Measurements from ENCODE around the gene DYNC1I1. TPM values are rescaled to one million over a fixed set of nuclear protein-coding genes. Genes with fewer than 3 reads are reported as not detected.

The DYNC1I1 gene
- total and polyA plus RNA-seq, 2 of the 4 experiments (the other 2 are of a cell fraction), result under 0.01 to 0.15 TPM

DNA sequence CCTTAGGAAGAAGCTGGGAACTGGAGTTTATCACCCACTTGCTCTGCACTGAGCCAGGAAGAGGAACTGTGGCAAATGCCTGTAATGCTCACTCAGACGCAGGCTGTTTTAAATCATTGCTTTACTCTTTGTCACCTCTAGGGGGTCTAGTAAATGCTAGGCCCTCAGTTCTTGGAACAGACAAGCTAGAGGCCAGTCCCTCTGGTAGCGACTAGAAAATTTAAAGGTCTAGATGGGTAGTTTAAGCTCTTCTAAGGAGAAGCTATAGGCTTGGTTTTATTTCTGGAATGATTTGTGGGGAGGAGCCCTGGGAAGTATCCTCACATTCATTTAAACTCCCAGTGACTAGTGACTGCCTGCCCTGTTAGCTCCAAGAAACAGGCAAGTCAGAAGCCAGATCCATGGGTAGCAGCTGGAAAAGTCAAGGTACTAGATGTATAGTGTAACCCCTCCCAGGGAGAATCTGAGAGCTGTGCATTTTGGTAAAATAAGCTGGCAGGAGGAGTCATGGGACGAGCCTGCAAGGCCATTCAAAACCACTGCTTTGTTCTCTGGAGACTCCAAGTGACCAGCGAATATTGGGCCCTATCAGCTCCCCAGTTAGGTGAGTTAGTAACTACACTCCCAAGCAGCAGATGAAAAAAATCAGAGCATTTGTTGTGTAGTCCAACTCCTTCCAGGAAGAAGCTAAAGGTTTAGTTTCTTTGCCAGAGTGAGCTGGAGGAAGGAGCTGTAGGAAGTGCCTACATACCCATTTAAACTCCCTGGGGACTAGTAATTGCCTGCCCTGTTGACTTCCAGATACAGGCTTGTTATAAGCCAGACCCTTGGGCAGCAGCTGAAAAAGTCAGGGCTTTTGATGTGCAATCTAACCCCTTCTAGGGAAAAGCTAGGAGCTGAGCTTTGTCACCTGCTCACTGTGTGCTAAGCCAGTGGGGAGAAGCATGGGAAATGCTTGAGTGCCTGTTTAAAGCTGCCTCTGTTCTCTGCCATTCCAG lies 68.9 kb downstream of the DYNC1I1 start:
- dilution Hi-C loops (cut with HindIII; ENCODE audit: low sequenced_read_pairs, unreplicated experiment) (no loop called here), intact Hi-C loops (cut with micrococcal nuclease) (no loop called here), in situ Hi-C loops (cut with MboI; ENCODE audit: low sequenced_read_pairs) (no loop called here)
- no peak overlapping the region for H2AK5ac ChIP-seq (ENCODE audit: low read depth, low read length)
- DNase-seq, result no peak
- no peak overlapping the region for H2BK5ac ChIP-seq (ENCODE audit: low read depth, low read length, poor library complexity, severe bottlenecking)
- no peak overlapping the region for H4K8ac ChIP-seq (ENCODE audit: low read depth in 2 of 2, low read length in 2 of 2)
- H4K5ac ChIP-seq (ENCODE audit: low read depth, low read length), result no peak overlapping the region
- H3K36me3 ChIP-seq (ENCODE audit: control insufficient read depth, insufficient read depth, low read length), result no peaks in the 10 kb centered on the region
- H3K9ac ChIP-seq (ENCODE audit: low read depth, low read length), result no peak overlapping the region
- H3K27me3 ChIP-seq (ENCODE audit: control insufficient read depth, insufficient read depth, low read length), result no peaks in the 10 kb centered on the region
- no peak overlapping the region for H2AFZ ChIP-seq (replicated peaks; ENCODE audit: low read length, poor library complexity)
- no peak for ATAC-seq (ENCODE audit: low read depth)
- H3K23ac ChIP-seq (ENCODE audit: low read depth, low read length), result no peak overlapping the region
- H2BK120ac ChIP-seq (ENCODE audit: low read depth, low read length), result no peak overlapping the region
- H3K9me1 ChIP-seq (ENCODE audit: insufficient read depth, low read length), result no peaks in the 10 kb centered on the region
- H4K91ac ChIP-seq (ENCODE audit: insufficient read depth, low read depth, low read length), result no peak overlapping the region
- no TSS peak for BruUV-seq (replicated peaks)
- no peak overlapping the region for H3K18ac ChIP-seq (ENCODE audit: low read depth, low read length)
- H3K4me1 ChIP-seq (ENCODE audit: control insufficient read depth, insufficient read depth, low read length), result no peaks in the 10 kb centered on the region
- H3K27ac ChIP-seq (ENCODE audit: insufficient read depth, low read length), result no peak overlapping the region
- no peak overlapping the region for H2BK20ac ChIP-seq (ENCODE audit: low read depth, low read length)
- TF ChIP-seq MXI1 (IDR thresholded peaks at IDR 0.05; ENCODE audit: borderline replicate concordance, low read depth, low read length) (no peak), POLR2A (IDR thresholded peaks at IDR 0.05; ENCODE audit: low read depth, low read length) (no peak), MAFK (IDR thresholded peaks at IDR 0.05; ENCODE audit: low read depth, low read length) (no peak), CEBPB (IDR thresholded peaks at IDR 0.05; ENCODE audit: low read depth, low read length) (no peak), MAZ (IDR thresholded peaks at IDR 0.05; ENCODE audit: borderline replicate concordance, low read depth, low read length) (no peak), NFE2L2 (IDR thresholded peaks at IDR 0.05; ENCODE audit: low read depth, low read length) (no peak)
- no peak overlapping the region for H3K4me3 ChIP-seq (ENCODE audit: insufficient read depth, low read depth, low read length)
- H3K56ac ChIP-seq (ENCODE audit: extremely low read depth, insufficient read depth, low read length), result no peak overlapping the region
- ChIA-PET POLR2A (ENCODE audit: unreplicated experiment) (no interaction called here), CTCF (interaction anchor here (0.6 kb wide), 1 partner anchor 1919 kb away, joined by 7 read pairs; no protein-coding TSS in a partner anchor)
- H2AK9ac ChIP-seq (replicated peaks; ENCODE audit: low read depth, low read length, poor library complexity), result no peak overlapping the region
- H3K79me1 ChIP-seq (ENCODE audit: low read depth in 1 of 2, low read length in 2 of 2), result no peaks in the 10 kb centered on the region
- no peaks in the 10 kb centered on the region for H3K9me3 ChIP-seq (ENCODE audit: control insufficient read depth, insufficient read depth, low read length)
- no CpG with 5 or more reads among the region's 4 CpGs for WGBS, 2 experiments (ENCODE audit: extremely low coverage in 2 of 2, insufficient read length in 1 of 2)
- H3K14ac ChIP-seq (replicated peaks; ENCODE audit: low read depth, low read length), result no peak overlapping the region
- no peak overlapping the region for H2BK15ac ChIP-seq (ENCODE audit: low read depth, low read length)
- no peaks in the 10 kb centered on the region for H4K20me1 ChIP-seq (ENCODE audit: insufficient read depth, low read length)
- H3K4me2 ChIP-seq (ENCODE audit: low read depth, low read length), result no peak overlapping the region
- H3K4ac ChIP-seq (ENCODE audit: low read depth, low read length), result no peak overlapping the region
